Loucy (cell line): ENCODE data around the gene UGT2A3.
"Not testable (repeated sequence)": the region's sequence is repeated elsewhere in the genome, so short reads cannot be mapped to it uniquely, and the experiment has no call there.

ENCODE experiments used
- H2AFZ ChIP-seq: fragments of 200-600 bp; sonication (generic); 2 replicates; pipeline ENCODE4 v1.6.0; 2016; ENCODE audit warnings: antibody characterized with exemption, mild to moderate bottlenecking, low read length, moderate library complexity
- H3F3A ChIP-seq: fragments of 200-600 bp; 2 replicates; pipeline ENCODE4 v1.6.0; 2016; ENCODE audit warnings: antibody characterized with exemption, low read depth, mild to moderate bottlenecking
- H3K27me3 ChIP-seq: fragments of 200-600 bp; sonication (generic); 2 replicates; pipeline ENCODE4 v1.6.1; 2014; ENCODE audit warnings: low read length, mild to moderate bottlenecking; ENCODE audit not compliant: insufficient read depth, poor library complexity, severe bottlenecking
- H3K36me3 ChIP-seq: fragments of 200-600 bp; sonication (generic); 2 replicates; pipeline ENCODE4 v1.6.1; 2016; ENCODE audit warnings: low read length; ENCODE audit not compliant: insufficient read depth
- H3K4me1 ChIP-seq: fragments of 200-600 bp; sonication (generic); 2 replicates; pipeline ENCODE4 v1.5.1; 2014; ENCODE audit warnings: low read length, mild to moderate bottlenecking; ENCODE audit not compliant: insufficient read depth, poor library complexity, severe bottlenecking
- H3K4me2 ChIP-seq: fragments of 200-600 bp; sonication (generic); 2 replicates; pipeline ENCODE4 v1.6.0; 2014; ENCODE audit warnings: antibody characterized with exemption, low read length, low read depth, mild to moderate bottlenecking; ENCODE audit not compliant: poor library complexity, severe bottlenecking
- H3K4me3 ChIP-seq: fragments of 200-600 bp; sonication (generic); 2 replicates; pipeline ENCODE4 v1.5.1; 2014; ENCODE audit warnings: low read length, mild to moderate bottlenecking, mixed read lengths; ENCODE audit not compliant: poor library complexity, severe bottlenecking
- H3K79me2 ChIP-seq: fragments of 200-600 bp; sonication (generic); 2 replicates; pipeline ENCODE4 v1.6.1; 2014; ENCODE audit warnings: low read length; ENCODE audit not compliant: insufficient read depth
- H3K9ac ChIP-seq: fragments of 200-600 bp; sonication (generic); 2 replicates; pipeline ENCODE4 v1.6.0; 2014; ENCODE audit warnings: mild to moderate bottlenecking, low read depth, low read length, moderate library complexity; ENCODE audit not compliant: poor library complexity, severe bottlenecking
- H3K9me2 ChIP-seq: fragments of 200-600 bp; sonication (generic); replicated peaks from 2 replicates; pipeline ENCODE4 v1.6.1; 2016; ENCODE audit warnings: low read depth, low read length, mixed read lengths
- H3K9me3 ChIP-seq: fragments of 200-600 bp; sonication (generic); 2 replicates; pipeline ENCODE4 v1.6.1; 2014; ENCODE audit warnings: mild to moderate bottlenecking, antibody characterized with exemption, low read length, low read depth; ENCODE audit not compliant: insufficient read depth
- H4K20me1 ChIP-seq: fragments of 200-600 bp; sonication (generic); 2 replicates; pipeline ENCODE4 v1.6.0; 2014; ENCODE audit warnings: antibody characterized with exemption, low read length, mild to moderate bottlenecking; ENCODE audit not compliant: insufficient read depth, poor library complexity, severe bottlenecking
- EZH2phosphoT487 ChIP-seq: fragments of 200-600 bp; IDR thresholded peaks from 2 replicates; pipeline ENCODE4 v1.6.1; 2018; ENCODE audit warnings: antibody characterized with exemption, mild to moderate bottlenecking, moderate library complexity, borderline replicate concordance
- TF ChIP-seq, protein P1 (sequence below): fragments of 200-600 bp; sonication (generic); conservative IDR thresholded peaks from 2 replicates; pipeline ENCODE4 v1.5.1; 2014; ENCODE audit warnings: mild to moderate bottlenecking, antibody characterized with exemption, low read length

Gene UGT2A3

DNA sequence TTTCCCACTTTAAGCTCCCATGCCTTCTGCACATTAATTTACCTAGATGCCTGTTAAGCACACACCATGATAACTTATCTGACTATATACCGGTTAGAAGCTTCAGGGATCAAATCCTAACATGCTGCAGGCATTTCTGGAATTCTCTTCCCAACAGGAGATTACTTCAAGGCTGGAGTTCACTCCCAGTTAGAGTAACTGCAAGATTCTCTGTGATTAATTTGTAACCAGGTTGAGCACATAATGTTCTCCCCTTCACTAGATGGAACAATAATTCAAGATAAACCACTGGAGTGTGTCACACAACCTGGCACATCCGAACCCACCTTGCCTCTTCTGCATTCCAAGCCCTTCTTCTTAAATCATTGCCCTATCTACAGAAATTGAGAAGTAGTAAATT lies 11.8 kb upstream of the UGT2A3 start:
- TF ChIP-seq, protein P1, sequence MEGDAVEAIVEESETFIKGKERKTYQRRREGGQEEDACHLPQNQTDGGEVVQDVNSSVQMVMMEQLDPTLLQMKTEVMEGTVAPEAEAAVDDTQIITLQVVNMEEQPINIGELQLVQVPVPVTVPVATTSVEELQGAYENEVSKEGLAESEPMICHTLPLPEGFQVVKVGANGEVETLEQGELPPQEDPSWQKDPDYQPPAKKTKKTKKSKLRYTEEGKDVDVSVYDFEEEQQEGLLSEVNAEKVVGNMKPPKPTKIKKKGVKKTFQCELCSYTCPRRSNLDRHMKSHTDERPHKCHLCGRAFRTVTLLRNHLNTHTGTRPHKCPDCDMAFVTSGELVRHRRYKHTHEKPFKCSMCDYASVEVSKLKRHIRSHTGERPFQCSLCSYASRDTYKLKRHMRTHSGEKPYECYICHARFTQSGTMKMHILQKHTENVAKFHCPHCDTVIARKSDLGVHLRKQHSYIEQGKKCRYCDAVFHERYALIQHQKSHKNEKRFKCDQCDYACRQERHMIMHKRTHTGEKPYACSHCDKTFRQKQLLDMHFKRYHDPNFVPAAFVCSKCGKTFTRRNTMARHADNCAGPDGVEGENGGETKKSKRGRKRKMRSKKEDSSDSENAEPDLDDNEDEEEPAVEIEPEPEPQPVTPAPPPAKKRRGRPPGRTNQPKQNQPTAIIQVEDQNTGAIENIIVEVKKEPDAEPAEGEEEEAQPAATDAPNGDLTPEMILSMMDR = no peak
- TF ChIP-seq EZH2phosphoT487 = no peak
- H3K4me2 ChIP-seq = no peak overlapping the region

GRCh38 chr4:68962868-68963267 lies 11.3 kb upstream of the UGT2A3 start:
- Histone ChIP-seq H3K9me3 (no peaks in the 10 kb centered on the region), H3K9me2 (no peaks in the 10 kb centered on the region), H3K9ac (no peak overlapping the region), H3K36me3 (no peaks in the 10 kb centered on the region), H3K79me2 (no peaks in the 10 kb centered on the region), H2AFZ (no peak overlapping the region), H3K4me1 (no peaks in the 10 kb centered on the region), H3F3A (no peaks in the 10 kb centered on the region), H3K4me2 (no peak overlapping the region), H3K4me3 (no peak overlapping the region), H3K27me3 (no peaks in the 10 kb centered on the region), H4K20me1 (no peaks in the 10 kb centered on the region)
- no peak for TF ChIP-seq EZH2phosphoT487
- TF ChIP-seq, protein P1 = no peak

More for the DNA sequence above, 11.8 kb upstream of the UGT2A3 start:
- Histone ChIP-seq H3F3A (no peaks in the 10 kb centered on the region), H4K20me1 (no peaks in the 10 kb centered on the region), H3K9me2 (no peaks in the 10 kb centered on the region), H3K4me1 (no peaks in the 10 kb centered on the region), H3K79me2 (no peaks in the 10 kb centered on the region), H3K9me3 (no peaks in the 10 kb centered on the region), H3K36me3 (no peaks in the 10 kb centered on the region), H2AFZ (no peak overlapping the region), H3K27me3 (no peaks in the 10 kb centered on the region), H3K9ac (no peak overlapping the region), H3K4me3 (no peak overlapping the region)

DNA sequence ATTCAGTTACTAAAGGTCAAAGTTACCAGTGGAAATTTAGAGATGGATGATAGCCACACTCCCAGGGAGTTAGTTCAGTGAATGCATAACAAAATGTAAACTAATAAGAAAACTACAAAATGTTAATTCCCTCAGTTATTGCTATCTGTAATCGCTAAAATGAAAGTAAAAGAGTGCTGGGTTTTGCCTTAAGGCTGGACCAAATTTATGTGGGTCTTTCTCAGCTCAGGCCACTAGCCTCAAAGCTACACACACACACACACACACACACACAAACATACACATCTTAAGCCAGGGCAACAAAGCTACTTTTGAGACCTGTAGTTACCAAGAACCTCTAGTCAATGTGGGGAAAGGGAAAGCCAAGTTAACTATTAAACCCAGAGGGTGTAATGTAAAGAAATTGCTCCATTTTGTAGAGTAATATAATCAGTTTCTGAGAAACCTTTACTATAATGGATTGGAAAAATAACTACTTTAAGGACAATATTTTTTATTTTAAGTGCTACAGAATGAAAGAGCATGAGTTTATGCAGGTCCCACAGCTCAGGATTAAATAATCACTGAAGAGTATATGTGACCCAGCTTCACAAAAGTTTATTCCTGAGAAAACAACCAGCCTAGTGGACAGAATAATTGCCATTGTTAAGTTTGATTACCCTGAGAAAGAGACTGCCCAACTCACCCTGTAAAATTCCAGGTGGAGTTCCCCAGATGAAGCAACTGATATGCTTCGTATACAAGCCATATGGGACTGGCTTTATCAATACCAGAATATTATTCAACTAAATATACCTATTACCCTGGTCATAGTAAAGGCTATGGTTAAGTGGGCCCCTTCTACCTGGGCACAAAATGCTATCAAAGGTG lies 8.9 kb upstream of the UGT2A3 start:
- H3K9me3 ChIP-seq = no peaks in the 10 kb centered on the region
- no peaks in the 10 kb centered on the region for H3K4me1 ChIP-seq
- no peak overlapping the region for H3K9ac ChIP-seq
- H4K20me1 ChIP-seq = no peaks in the 10 kb centered on the region
- no peaks in the 10 kb centered on the region for H3K79me2 ChIP-seq
- no peaks in the 10 kb centered on the region for H3F3A ChIP-seq
- TF ChIP-seq EZH2phosphoT487 = no peak
- TF ChIP-seq, protein P1 = no peak
- H3K36me3 ChIP-seq = no peaks in the 10 kb centered on the region
- no peaks in the 10 kb centered on the region for H3K9me2 ChIP-seq
- no peaks in the 10 kb centered on the region for H3K27me3 ChIP-seq
- no peak overlapping the region for H2AFZ ChIP-seq
- H3K4me2 ChIP-seq = no peak overlapping the region
- no peak overlapping the region for H3K4me3 ChIP-seq

GRCh38 chr4:68959085-68959484 lies 7.5 kb upstream of the UGT2A3 start:
- not testable (repeated sequence) for H3K27me3 ChIP-seq, H3F3A ChIP-seq, H2AFZ ChIP-seq, H3K4me1 ChIP-seq, H3K4me3 ChIP-seq, H3K9me2 ChIP-seq, H3K9ac ChIP-seq, H3K9me3 ChIP-seq, H3K4me2 ChIP-seq, H3K79me2 ChIP-seq, H3K36me3 ChIP-seq, H4K20me1 ChIP-seq
